IPS-15b (cell line): ENCODE results near the gene B3GAT1.

Experiments used
- H3K27me3 ChIP-seq: one replicate; pipeline ENCODE4 v1.6.1; 2013; ENCODE audit warnings: low read length; ENCODE audit not compliant: control insufficient read depth, insufficient read depth
- H3K36me3 ChIP-seq: one replicate; pipeline ENCODE4 v1.6.1; 2013; ENCODE audit warnings: low read length; ENCODE audit not compliant: control insufficient read depth, insufficient read depth
- H3K4me1 ChIP-seq: one replicate; pipeline ENCODE4 v1.6.1; 2013; ENCODE audit warnings: mild to moderate bottlenecking, low read length; ENCODE audit not compliant: control insufficient read depth, insufficient read depth
- H3K4me3 ChIP-seq: one replicate; pipeline ENCODE4 v1.5.1; 2013; ENCODE audit warnings: low read depth, low read length
- H3K9ac ChIP-seq: one replicate; pipeline ENCODE4 v1.6.1; 2013; ENCODE audit warnings: low read depth, mild to moderate bottlenecking, low read length
- H3K9me3 ChIP-seq: one replicate; pipeline ENCODE4 v1.6.1; 2013; ENCODE audit warnings: mild to moderate bottlenecking, low read length; ENCODE audit not compliant: control insufficient read depth, insufficient read depth

B3GAT1 gene

DNA sequence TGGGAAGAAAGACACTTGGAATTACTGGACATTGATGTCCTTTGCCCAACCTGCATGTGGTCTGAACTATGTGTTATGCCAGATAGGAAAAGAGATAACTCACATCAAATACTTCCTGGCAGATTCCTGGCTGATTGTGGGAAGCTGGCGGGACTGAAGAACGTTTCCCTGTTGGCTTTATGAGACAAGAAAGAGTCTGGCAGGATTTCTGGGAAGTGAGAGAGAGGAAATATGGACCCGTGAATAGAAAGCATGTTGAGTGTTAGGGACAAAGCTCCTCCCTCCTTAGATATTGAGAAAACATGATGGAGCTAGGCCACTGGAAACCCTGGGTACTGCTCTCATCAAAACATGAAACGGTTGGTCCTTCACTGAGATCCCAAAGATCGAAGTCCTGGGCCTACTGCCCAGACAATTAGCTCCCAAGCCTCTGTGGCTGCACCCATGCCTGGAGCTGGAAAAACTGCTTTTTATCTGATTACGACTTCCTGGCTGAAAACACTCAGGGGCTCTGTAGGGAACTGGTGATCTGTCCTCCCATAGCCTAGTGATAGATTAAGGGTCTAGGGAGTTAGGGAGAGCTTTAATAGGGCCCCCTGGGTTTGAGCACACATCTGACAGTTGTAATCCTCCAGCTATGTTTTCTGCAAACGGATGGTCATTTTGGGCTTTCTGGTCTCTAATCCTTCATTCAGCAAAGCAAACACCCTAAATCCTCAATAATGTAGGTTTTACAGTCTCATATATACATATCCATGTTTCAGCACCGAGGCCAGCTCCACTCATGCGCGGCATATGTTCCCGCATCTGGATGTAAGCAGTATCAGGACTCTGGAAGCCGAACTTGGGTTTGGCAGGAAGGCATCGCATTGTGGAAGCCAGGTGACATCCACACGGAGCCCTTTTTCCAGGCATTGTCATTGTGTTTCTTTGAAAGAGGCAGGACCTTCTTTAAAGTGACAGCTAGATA is 6.1 kb upstream of the B3GAT1 start:
- Histone ChIP-seq H3K4me1 (peaks cover 17% of the 10 kb centered on the region), H3K9ac (no peak overlapping the region), H3K27me3 (peaks cover 14% of the 10 kb centered on the region), H3K4me3 (no peak overlapping the region), H3K9me3 (no peaks in the 10 kb centered on the region), H3K36me3 (no peaks in the 10 kb centered on the region)

- Histone ChIP-seq H3K9ac (no peak overlapping the region), H3K4me1 (peaks cover 17% of the 10 kb centered on the region), H3K4me3 (no peak overlapping the region), H3K9me3 (no peaks in the 10 kb centered on the region), H3K27me3 (peaks cover 17% of the 10 kb centered on the region), H3K36me3 (no peaks in the 10 kb centered on the region)
These were observed 4.7 kb upstream of the B3GAT1 start for GRCh38 chr11:134416726-134417125.

- no peak overlapping the region for H3K4me3 ChIP-seq
- H3K27me3 ChIP-seq, result peaks cover 28% of the 10 kb centered on the region
- H3K36me3 ChIP-seq, result no peaks in the 10 kb centered on the region
- peaks cover 21% of the 10 kb centered on the region for H3K4me1 ChIP-seq
- no peak overlapping the region for H3K9ac ChIP-seq
- H3K9me3 ChIP-seq, result no peaks in the 10 kb centered on the region
These were observed 3.0 kb upstream of the B3GAT1 start for GRCh38 chr11:134414766-134415765.

DNA sequence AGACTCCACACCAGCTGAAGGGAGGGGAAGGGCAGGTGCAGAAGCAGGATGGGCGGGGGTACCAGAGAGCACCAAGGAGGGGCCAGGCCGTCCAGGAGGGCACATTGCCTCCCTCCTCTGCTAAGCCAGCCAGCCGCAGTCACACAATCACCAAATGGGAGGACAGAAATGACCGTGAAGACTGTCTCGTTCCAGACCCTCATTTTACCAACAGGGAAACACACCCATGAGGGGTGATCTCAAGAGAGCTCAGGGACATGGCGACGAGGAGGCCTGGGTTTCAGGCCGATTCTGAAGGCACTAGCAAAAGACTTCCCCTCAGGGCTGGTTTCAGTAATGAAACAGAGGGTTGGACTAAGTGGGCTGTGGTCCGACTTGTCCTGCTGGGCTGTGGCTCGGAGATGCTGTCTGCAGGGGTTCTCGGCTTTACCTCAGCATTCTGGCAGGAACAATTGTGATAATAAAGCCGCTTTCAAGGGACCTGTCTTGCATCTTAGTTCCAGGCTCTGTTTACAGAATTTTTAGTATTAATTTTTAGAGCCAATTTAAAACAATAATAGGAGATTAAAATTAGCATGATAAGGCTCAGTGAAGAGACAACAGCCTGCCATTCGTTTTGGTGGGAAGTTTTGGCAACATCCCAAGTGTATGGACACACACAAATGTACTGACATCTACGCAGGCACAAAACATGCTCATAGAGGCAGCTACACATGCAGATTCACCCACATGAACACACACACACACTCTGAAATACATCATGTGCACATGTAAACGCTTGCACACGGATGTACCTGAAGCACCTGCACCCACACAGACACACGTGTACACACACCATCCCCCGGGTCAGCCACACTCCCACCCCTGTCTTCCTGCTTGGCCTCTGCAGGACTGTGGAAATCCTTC is 2.0 kb upstream of the B3GAT1 start:
- H3K27me3 ChIP-seq, result peaks cover 28% of the 10 kb centered on the region
- H3K36me3 ChIP-seq, result no peaks in the 10 kb centered on the region
- H3K4me1 ChIP-seq, result peaks cover 21% of the 10 kb centered on the region
- H3K9ac ChIP-seq, result no peak overlapping the region
- H3K9me3 ChIP-seq, result no peaks in the 10 kb centered on the region
- H3K4me3 ChIP-seq, result peak overlapping the region; percentile 69

GRCh38 chr11:134413043-134413825 is 1.2 kb upstream of the B3GAT1 start:
- Histone ChIP-seq H3K4me1 (peaks cover 21% of the 10 kb centered on the region), H3K36me3 (no peaks in the 10 kb centered on the region), H3K4me3 (peak overlapping the region; percentile 69), H3K9me3 (no peaks in the 10 kb centered on the region), H3K27me3 (peaks cover 28% of the 10 kb centered on the region), H3K9ac (no peak overlapping the region)

DNA sequence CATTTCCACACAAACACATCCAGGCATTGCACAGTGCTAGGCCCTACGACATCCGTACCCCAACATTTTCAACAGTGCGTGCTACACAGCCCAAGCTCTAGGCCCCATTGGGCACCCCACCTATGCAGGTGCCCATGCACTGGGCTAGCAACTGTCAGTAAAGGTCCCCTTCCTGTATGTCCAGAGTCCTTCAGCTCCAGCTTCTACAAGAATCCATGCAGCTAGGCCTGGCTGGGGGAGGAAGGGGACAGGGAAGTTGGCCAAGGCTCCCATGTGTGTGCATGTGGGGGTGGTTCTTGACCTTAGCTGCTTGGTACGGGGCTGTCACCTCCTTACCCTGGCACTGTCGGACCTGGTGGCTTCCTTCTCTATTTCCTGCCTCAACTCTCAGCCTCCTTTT is 1.3 kb downstream of the B3GAT1 start:
- Histone ChIP-seq H3K27me3 (peaks cover 25% of the 10 kb centered on the region), H3K4me3 (peak overlapping the region; percentile 60), H3K4me1 (peaks cover 21% of the 10 kb centered on the region), H3K9ac (no peak overlapping the region), H3K9me3 (no peaks in the 10 kb centered on the region), H3K36me3 (no peaks in the 10 kb centered on the region)

- H3K27me3 ChIP-seq, result peaks cover 25% of the 10 kb centered on the region
These were observed 2.3 kb downstream of the B3GAT1 start for GRCh38 chr11:134409552-134410429.

GRCh38 chr11:134407923-134408322 is 4.1 kb downstream of the B3GAT1 start:
- Histone ChIP-seq H3K4me1 (peaks cover 3% of the 10 kb centered on the region), H3K27me3 (peaks cover 12% of the 10 kb centered on the region), H3K36me3 (no peaks in the 10 kb centered on the region), H3K4me3 (no peak overlapping the region), H3K9ac (no peak overlapping the region), H3K9me3 (no peaks in the 10 kb centered on the region)

More at GRCh38 chr11:134409552-134410429, 2.3 kb downstream of the B3GAT1 start:
- H3K4me1 ChIP-seq, result peaks cover 14% of the 10 kb centered on the region
- no peaks in the 10 kb centered on the region for H3K9me3 ChIP-seq
- no peak overlapping the region for H3K9ac ChIP-seq
- H3K36me3 ChIP-seq, result no peaks in the 10 kb centered on the region
- H3K4me3 ChIP-seq, result no peak overlapping the region

DNA sequence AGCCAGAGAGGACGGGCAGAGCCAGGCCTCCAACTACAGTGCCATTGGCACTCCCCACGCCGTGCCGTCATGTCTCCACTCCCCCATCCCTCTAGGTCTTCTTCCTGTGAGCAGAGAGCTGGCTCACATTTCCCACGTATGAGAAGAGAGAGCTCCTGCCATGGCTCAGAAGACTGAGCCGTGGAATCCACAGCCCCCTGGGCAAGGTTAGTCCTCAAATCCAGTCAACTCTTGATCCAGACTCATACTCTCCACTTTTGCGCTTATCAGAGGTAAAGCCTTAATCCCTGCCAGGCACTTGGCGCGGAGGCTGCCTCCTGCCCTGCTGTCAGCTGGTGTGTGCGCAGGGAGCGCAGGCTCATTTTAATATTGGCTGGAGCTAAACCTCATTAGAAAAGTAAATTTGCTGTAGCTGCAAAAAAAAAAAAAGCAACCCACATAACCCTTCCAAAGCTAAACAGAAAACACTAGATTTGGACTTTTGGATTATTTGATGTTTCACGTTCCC is 4.7 kb downstream of the B3GAT1 start:
- Histone ChIP-seq H3K27me3 (peaks cover 11% of the 10 kb centered on the region), H3K9ac (no peak overlapping the region), H3K4me1 (peaks cover 3% of the 10 kb centered on the region), H3K36me3 (no peaks in the 10 kb centered on the region), H3K4me3 (no peak overlapping the region), H3K9me3 (no peaks in the 10 kb centered on the region)
